GM12874 (cell line): ENCODE data around the gene CBX3.

ENCODE experiments used
- TF ChIP-seq, protein P1 (sequence below): IDR thresholded peaks from 2 replicates; pipeline ENCODE4 v1.5.1; 2011; ENCODE audit warnings: low read depth, mild to moderate bottlenecking, control low read depth, low read length, moderate library complexity; ENCODE audit not compliant: insufficient read depth

Gene CBX3

DNA sequence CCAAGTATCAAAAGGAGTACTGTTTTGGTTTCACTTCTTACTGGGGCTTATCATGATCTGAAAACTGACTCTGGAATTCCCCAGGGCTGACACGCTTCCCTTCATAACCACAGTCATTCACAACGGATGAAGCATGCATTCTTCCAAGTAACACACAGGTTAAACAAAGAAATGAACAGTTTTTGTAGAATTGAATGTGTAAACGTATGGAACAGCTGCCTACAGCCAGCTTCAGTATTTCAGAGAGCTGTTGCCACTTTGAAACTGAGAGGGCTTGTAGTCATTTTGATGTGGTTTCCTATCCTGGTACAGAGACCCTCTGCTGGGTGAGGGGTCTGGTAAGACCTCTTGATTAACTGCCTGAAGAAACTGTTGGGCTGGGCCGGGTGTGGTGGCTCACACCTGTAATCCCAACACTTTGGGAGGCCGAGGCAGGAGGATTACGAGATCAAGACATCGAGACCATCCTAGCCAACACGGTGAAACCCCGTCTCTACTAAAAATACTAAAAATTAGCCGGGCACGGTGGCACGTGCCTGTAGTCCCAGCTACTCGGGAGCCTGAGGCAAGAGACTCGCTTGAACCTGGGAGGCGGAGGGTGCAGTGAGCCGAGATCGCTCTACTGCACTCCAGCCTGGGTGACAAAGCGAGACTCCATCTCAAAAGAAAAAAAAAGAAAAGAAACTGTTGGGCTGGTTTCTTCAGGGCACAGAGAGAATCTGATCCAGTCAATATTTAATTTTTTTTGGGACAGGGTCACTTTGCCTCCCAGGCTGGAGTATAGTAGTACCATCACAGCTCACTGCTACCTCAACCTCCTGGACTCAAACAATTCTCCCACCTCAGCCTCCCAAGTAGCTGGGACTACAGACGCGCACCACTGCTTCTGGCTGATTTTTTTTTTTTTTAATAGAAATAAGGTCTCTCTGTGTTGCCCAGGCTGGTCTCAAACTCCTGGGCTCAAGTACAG, 44.8 kb upstream of the CBX3 start:
- TF ChIP-seq, protein P1, sequence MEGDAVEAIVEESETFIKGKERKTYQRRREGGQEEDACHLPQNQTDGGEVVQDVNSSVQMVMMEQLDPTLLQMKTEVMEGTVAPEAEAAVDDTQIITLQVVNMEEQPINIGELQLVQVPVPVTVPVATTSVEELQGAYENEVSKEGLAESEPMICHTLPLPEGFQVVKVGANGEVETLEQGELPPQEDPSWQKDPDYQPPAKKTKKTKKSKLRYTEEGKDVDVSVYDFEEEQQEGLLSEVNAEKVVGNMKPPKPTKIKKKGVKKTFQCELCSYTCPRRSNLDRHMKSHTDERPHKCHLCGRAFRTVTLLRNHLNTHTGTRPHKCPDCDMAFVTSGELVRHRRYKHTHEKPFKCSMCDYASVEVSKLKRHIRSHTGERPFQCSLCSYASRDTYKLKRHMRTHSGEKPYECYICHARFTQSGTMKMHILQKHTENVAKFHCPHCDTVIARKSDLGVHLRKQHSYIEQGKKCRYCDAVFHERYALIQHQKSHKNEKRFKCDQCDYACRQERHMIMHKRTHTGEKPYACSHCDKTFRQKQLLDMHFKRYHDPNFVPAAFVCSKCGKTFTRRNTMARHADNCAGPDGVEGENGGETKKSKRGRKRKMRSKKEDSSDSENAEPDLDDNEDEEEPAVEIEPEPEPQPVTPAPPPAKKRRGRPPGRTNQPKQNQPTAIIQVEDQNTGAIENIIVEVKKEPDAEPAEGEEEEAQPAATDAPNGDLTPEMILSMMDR = no peak

DNA sequence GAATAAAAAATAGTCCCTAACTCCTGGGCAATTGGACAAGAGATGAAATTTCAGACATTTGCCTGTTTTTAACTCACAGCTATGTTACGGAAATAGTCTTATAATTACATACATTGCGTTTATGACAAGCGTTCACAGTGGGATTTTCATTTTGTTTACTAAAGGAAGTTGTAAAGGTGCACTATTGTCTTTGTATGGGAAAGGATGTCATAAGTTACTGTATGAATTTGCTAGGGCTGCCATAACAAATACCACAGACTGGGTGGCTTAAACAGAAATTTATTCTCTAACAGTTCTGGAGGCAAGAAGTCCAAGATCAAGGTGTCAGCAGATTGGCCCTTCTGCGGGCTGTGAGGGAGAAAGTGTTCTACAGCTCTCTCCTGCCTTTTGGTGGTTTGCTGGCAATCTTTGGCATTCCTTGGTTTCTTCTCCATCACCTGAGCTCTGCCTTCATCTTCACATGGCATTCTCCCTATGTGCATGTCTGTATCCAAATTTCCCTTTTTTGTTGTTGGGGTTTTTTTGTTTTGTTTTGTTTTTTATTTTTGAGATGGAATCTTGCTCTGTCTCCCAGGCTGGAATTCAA, 43.9 kb upstream of the CBX3 start:
- TF ChIP-seq, protein P1 = no peak

DNA sequence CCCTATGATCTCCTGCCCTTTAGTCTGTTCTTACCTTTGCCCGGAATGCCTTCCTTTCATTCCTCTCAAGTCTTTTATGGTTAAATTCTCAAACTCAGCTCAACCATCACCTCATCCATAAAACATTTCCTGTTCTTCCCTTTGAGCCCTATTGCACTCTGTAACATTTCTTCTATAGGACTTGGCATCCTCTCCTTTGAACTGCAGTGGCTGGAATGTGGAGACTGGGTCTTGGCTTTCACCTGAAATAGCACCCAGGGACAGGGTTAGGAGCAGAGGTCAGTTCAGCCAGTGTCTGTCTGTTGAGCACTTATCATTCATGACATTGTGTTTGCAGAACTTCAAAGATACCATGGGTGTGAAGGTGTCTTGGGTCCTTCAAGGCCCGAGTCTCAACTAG, 42.3 kb upstream of the CBX3 start:
- TF ChIP-seq, protein P1 = no peak

DNA sequence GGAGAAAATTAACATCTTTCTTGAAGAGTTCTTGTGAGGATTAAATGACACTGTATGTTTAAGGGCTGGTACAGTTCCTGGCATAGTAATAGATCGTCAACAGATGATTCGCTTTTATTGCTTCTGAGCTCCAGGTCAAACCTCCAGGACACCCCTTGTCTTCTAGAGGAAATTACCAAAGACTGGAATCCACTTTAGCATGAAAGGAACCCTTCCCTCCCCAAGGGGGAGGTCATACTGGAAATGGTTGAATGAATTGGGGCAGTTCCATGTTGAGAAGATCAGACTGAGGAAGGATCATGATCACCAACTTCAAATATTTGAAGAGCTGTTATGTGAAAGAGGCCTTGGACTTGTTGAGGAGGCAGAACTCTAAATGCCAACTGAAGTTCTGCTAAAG, 40.6 kb upstream of the CBX3 start:
- TF ChIP-seq, protein P1 = no peak

DNA sequence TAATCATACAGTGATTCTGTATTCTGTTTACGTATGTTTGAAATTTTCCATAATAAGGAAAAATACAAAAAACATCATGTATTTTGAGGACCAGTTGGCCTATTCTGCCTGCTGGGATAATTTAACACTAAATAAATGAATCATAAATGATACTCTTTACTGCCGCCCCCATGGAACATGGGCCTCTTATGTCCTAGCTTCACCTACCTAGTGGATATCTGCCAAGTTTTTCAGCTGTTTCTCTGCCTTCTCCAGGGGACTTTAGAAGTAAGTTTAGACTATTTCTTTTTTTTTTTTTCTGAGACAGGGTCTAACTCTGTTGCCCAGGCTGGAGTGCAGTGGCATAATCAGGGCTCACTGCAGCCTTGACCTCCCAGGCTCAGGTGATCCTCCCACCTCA, 39.1 kb upstream of the CBX3 start:
- TF ChIP-seq, protein P1 = no peak

DNA sequence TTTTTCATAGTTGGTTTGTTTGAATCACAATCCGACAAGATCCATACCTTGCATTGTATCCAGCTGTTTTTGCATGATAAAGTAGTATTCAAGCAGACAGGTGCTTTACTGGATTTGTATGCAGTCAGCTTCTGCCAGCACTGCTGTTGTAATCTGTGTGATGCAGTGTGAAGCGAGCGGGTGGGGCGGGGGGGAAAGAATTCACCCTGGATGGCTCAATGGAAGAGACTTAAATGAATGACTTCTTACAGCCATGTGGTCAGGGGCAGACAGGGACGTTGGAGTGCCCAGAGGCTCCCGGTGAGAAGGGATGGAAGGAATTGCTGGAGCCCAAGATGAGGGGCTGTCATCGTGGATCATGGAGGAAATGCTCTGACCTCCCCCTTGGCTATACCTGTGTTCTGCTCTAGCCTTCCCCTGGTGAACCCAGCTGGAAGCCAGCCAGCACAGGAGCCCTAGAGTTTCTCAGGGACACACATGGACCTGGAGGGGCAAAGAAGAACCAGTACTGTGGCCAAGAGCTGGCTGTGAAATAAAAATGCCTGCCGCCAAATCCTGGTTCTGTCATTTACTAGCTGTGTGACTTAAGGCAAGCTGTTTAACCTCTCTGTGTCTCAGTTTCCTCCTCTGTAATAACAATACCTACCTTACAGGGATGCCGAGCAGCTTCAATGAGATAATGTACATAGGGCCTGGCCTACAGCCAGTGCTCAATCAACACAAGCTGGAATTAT, 35.4 kb upstream of the CBX3 start:
- TF ChIP-seq, protein P1 = no peak

DNA sequence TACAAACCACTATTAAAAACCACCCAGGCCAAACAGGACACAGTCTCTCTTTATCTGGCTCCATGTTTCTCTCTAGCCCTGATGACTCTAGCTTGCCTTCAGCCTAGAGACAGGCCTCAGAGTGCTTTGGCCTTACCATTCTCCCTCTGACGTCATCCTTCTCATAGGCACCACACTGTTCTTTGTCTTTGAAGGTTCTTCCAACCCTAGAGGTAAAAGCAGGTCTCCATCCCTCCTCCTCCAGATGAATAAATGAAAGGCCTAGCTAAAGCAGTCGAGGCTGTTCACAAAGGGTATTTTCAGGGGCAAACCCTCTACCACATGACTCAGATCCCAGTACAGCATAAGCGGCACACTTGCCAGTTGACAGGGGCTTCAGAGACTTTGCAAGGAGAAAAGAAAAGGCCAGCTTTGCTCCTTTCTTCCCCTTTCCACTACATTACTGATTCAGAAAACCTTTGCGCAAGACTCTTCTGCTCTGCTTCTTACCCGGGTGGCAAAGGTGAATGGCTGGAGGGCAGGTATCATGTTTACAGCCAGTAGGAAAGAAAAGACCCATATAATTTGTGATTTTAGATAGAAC, 34.8 kb upstream of the CBX3 start:
- TF ChIP-seq, protein P1 = no peak
